Stomach (tissue), 9 donors: ENCODE measurements around the gene ZGPAT. TPM values are rescaled to one million over a fixed set of nuclear protein-coding genes. Genes with fewer than 3 reads are reported as not detected.

Experiments used
- DNase-seq, 2 donors: peaks; one replicate each; pipeline versions ENCODE4 v3.0.0 to v3.0.0-alpha.2; 2013 to 2019
- H3K27ac ChIP-seq, 5 donors: fragments of 200-600 bp in 4 of 5; sonication (generic) in 4 of 5; one replicate each; pipeline ENCODE4 v1.5.1; 2013 to 2019; ENCODE audit warnings: mild to moderate bottlenecking in 1 of 5, moderate library complexity in 1 of 5
- H3K27me3 ChIP-seq, 3 donors: fragments of 200-600 bp; sonication (generic); one replicate each; pipeline ENCODE4 v1.5.1; 2017 to 2019; ENCODE audit warnings: mixed run types in 1 of 3
- H3K36me3 ChIP-seq, 4 donors: fragments of 200-600 bp; sonication (generic); 1 replicate in 3 of 4; 2 replicates in 1 of 4; pipeline ENCODE4 v1.5.1; 2016 to 2019
- H3K4me1 ChIP-seq, 4 donors: fragments of 200-600 bp; sonication (generic); one replicate each; pipeline ENCODE4 v1.5.1; 2016 to 2019
- H3K4me3 ChIP-seq, 4 donors: fragments of 200-600 bp; sonication (generic) in 3 of 4; one replicate each; pipeline ENCODE4 v1.5.1; 2016 to 2019; ENCODE audit warnings: mild to moderate bottlenecking in 1 of 4
- H3K9me3 ChIP-seq, 4 donors: fragments of 200-600 bp; sonication (generic); one replicate each; pipeline ENCODE4 v1.5.1; 2016 to 2019
- EP300 ChIP-seq: sonication (generic); formaldehyde crosslinking; IDR thresholded peaks from one replicate; pipeline ENCODE4 v1.6.1; 2017; ENCODE audit warnings: antibody characterized with exemption
- POLR2A ChIP-seq, 4 donors: fragments of 450-650 bp; IDR thresholded peaks; one replicate each; pipeline ENCODE4 v1.6.1; 2016; ENCODE audit warnings: antibody characterized with exemption in 4 of 4, control low read depth in 2 of 4, mild to moderate bottlenecking in 1 of 4, moderate library complexity in 1 of 4
- POLR2AphosphoS5 ChIP-seq, 3 donors: sonication (generic); formaldehyde crosslinking; IDR thresholded peaks; one replicate each; pipeline ENCODE4 v1.6.1; 2016; ENCODE audit warnings: antibody characterized with exemption in 3 of 3
- WGBS, 5 donors: extraction: QIAGEN DNeasy Blood & Tissue Kit in 3 of 5; methylation state at CpG; one replicate each; pipeline versions ENCODE4 v1.1.5 to v1.1.7; 2013 to 2018; 5-methylcytosine and 5-hydroxymethylcytosine counted together
- intact Hi-C: fragments of 100-400 bp; cut with DNase I; formaldehyde crosslinking; loops from one replicate; pipeline ENCODE4 v1.15.1; 2023; ENCODE audit warnings: low total_unique reads
- polyA plus RNA-seq, 3 donors: library from polyadenylated mRNA; stranded (reverse); fragments of 200-250 nt; gene quantifications; one replicate each; pipeline ENCODE4 v1.2.3, GENCODE V29; 2013
- total RNA-seq, 5 donors: library from RNA; depleted of rRNA; stranded (reverse); fragments of >200 nt; gene quantifications; one replicate each; pipeline versions ENCODE4 v1.1.0 to v1.2.3, GENCODE V29; 2014 to 2016
- TF ChIP-seq, protein P1 (sequence below), 7 experiments: fragments of 450-650 bp in 4 of 7; fragments of 200-600 bp in 3 of 7; sonication (generic) in 3 of 7; IDR thresholded peaks; one replicate each; pipeline ENCODE4 v1.5.1; 2016 to 2019; ENCODE audit warnings: antibody characterized with exemption in 7 of 7, control low read depth in 2 of 7, mild to moderate bottlenecking in 1 of 7
- donor health status: healthy with polysubstance abuse.
- donor health status: Bipolar disorder and iron deficiency.
- donor health status: healthy.

ZGPAT gene
- total and polyA plus RNA-seq, 8 donors, result 12.3 to 49.6 (median 38.5) TPM

GRCh38 chr20:63690003-63690897 is 17.6 kb upstream of the ZGPAT start:
- TF ChIP-seq POLR2A (IDR thresholded peaks at IDR 0.05) (no peak), POLR2AphosphoS5 (IDR thresholded peaks at IDR 0.05) (no peak)
- TF ChIP-seq, protein P1, sequence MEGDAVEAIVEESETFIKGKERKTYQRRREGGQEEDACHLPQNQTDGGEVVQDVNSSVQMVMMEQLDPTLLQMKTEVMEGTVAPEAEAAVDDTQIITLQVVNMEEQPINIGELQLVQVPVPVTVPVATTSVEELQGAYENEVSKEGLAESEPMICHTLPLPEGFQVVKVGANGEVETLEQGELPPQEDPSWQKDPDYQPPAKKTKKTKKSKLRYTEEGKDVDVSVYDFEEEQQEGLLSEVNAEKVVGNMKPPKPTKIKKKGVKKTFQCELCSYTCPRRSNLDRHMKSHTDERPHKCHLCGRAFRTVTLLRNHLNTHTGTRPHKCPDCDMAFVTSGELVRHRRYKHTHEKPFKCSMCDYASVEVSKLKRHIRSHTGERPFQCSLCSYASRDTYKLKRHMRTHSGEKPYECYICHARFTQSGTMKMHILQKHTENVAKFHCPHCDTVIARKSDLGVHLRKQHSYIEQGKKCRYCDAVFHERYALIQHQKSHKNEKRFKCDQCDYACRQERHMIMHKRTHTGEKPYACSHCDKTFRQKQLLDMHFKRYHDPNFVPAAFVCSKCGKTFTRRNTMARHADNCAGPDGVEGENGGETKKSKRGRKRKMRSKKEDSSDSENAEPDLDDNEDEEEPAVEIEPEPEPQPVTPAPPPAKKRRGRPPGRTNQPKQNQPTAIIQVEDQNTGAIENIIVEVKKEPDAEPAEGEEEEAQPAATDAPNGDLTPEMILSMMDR (IDR thresholded peaks at IDR 0.05), result no peak
- no peaks in the 10 kb centered on the region for H3K27me3 ChIP-seq
- peak overlapping the region in 2 of 5 donors; percentile 26 to 83 for H3K27ac ChIP-seq

GRCh38 chr20:63690898-63691710 is 16.7 kb upstream of the ZGPAT start:
- Histone ChIP-seq H3K27me3 (no peaks in the 10 kb centered on the region), H3K9me3 (no peaks in the 10 kb centered on the region), H3K4me3 (no peak overlapping the region), H3K36me3 (peaks cover 16 to 45% (median 23%) of the 10 kb centered on the region in 4 donors), H3K27ac (peak overlapping the region in 3 of 5 donors; percentile 10 to 56 (median 29)), H3K4me1 (peaks cover 26 to 72% (median 46%) of the 10 kb centered on the region in 4 donors)
- intact Hi-C loops, result no loop called here
- 68 to 77% (median 70%) methylated on average over 14 to 24 of the region's 24 CpGs for WGBS, 5 donors
- TF ChIP-seq POLR2A (IDR thresholded peaks at IDR 0.05), result no peak
- no peak for TF ChIP-seq POLR2AphosphoS5 (IDR thresholded peaks at IDR 0.05)
- no peak for TF ChIP-seq EP300
- TF ChIP-seq, protein P1 (IDR thresholded peaks at IDR 0.05), result no peak
- DNase-seq, result peak in 1 of 2 donors; percentile 30

More at GRCh38 chr20:63690003-63690897, 17.6 kb upstream of the ZGPAT start:
- Histone ChIP-seq H3K9me3 (no peaks in the 10 kb centered on the region), H3K36me3 (peaks cover 14 to 41% (median 18%) of the 10 kb centered on the region in 4 donors), H3K4me3 (no peak overlapping the region), H3K4me1 (peaks cover 32 to 72% (median 47%) of the 10 kb centered on the region in 4 donors)
- intact Hi-C loops, result no loop called here
- WGBS, 5 donors, result 85 to 94% (median 91%) methylated on average over 13 to 40 of the region's 40 CpGs
- DNase-seq, result no peak

- WGBS, 5 donors, result 73 to 82% (median 78%) methylated on average over 6 to 21 of the region's 21 CpGs
- Histone ChIP-seq H3K9me3 (no peaks in the 10 kb centered on the region), H3K4me1 (peaks cover 26 to 72% (median 46%) of the 10 kb centered on the region in 4 donors), H3K27me3 (no peaks in the 10 kb centered on the region), H3K27ac (peak overlapping the region in 4 of 5 donors; percentile 10 to 56 (median 27)), H3K4me3 (no peak overlapping the region), H3K36me3 (peaks cover 16 to 45% (median 24%) of the 10 kb centered on the region in 4 donors)
- TF ChIP-seq POLR2A (IDR thresholded peaks at IDR 0.05) (no peak), EP300 (no peak), POLR2AphosphoS5 (IDR thresholded peaks at IDR 0.05) (no peak)
- TF ChIP-seq, protein P1 (IDR thresholded peaks at IDR 0.05), result no peak
- intact Hi-C loops, result no loop called here
- peak in 1 of 2 donors; percentile 15 for DNase-seq
Measured at GRCh38 chr20:63691711-63692435, 16.0 kb upstream of the ZGPAT start.
